GM13977 (cell line): ENCODE measurements around the gene TECPR1.

Source experiments
- DNase-seq: peaks from one replicate; pipeline ENCODE4 v3.0.0; 2012; ENCODE audit warnings: low spot score
- in situ Hi-C: fragments of 300-500 bp; cut with MboI; formaldehyde crosslinking; loops from one replicate; pipeline ENCODE4 v1.12.0; 2022; ENCODE audit warnings: low sequenced_read_pairs, low pct_unique_long_range_greater_than_20kb, mixed read lengths, inconsistent platforms; ENCODE audit not compliant: unreplicated experiment
- TF ChIP-seq, protein P1 (sequence below): IDR thresholded peaks from 2 replicates; pipeline ENCODE4 v1.5.1; 2012; ENCODE audit warnings: mild to moderate bottlenecking, control low read depth; ENCODE audit not compliant: insufficient read depth; ENCODE audit errors: extremely low read depth, missing control alignments

TECPR1 gene

DNA sequence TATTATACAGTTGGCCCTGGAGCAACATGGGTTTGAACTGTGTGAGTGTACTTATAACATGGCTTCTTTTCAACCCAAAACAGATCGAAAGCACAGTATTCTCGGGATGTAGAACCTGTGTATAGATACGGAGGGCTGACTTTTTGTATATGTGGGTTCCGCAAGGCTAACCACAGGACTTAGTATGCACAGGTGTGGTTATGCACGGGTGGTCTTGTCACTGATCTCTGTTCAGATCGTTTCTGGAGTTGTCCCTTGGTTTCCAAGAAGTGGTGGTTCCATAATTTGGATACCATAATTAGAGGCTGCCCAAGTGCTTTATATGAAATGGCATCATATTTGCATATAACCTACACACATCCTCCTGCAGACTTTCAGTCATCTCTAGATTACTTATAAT, 51.7 kb downstream of the TECPR1 start:
- DNase-seq: peak; percentile 47
- in situ Hi-C loops: no loop called here
- TF ChIP-seq, protein P1, sequence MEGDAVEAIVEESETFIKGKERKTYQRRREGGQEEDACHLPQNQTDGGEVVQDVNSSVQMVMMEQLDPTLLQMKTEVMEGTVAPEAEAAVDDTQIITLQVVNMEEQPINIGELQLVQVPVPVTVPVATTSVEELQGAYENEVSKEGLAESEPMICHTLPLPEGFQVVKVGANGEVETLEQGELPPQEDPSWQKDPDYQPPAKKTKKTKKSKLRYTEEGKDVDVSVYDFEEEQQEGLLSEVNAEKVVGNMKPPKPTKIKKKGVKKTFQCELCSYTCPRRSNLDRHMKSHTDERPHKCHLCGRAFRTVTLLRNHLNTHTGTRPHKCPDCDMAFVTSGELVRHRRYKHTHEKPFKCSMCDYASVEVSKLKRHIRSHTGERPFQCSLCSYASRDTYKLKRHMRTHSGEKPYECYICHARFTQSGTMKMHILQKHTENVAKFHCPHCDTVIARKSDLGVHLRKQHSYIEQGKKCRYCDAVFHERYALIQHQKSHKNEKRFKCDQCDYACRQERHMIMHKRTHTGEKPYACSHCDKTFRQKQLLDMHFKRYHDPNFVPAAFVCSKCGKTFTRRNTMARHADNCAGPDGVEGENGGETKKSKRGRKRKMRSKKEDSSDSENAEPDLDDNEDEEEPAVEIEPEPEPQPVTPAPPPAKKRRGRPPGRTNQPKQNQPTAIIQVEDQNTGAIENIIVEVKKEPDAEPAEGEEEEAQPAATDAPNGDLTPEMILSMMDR: no peak

- in situ Hi-C loops: no loop called here
- no peak for DNase-seq
- TF ChIP-seq, protein P1: no peak
Observed at GRCh38 chr7:98199131-98199530, 52.9 kb downstream of the TECPR1 start.

- TF ChIP-seq, protein P1: no peak
Observed at GRCh38 chr7:98196706-98197605, 55.1 kb downstream of the TECPR1 start.

DNA sequence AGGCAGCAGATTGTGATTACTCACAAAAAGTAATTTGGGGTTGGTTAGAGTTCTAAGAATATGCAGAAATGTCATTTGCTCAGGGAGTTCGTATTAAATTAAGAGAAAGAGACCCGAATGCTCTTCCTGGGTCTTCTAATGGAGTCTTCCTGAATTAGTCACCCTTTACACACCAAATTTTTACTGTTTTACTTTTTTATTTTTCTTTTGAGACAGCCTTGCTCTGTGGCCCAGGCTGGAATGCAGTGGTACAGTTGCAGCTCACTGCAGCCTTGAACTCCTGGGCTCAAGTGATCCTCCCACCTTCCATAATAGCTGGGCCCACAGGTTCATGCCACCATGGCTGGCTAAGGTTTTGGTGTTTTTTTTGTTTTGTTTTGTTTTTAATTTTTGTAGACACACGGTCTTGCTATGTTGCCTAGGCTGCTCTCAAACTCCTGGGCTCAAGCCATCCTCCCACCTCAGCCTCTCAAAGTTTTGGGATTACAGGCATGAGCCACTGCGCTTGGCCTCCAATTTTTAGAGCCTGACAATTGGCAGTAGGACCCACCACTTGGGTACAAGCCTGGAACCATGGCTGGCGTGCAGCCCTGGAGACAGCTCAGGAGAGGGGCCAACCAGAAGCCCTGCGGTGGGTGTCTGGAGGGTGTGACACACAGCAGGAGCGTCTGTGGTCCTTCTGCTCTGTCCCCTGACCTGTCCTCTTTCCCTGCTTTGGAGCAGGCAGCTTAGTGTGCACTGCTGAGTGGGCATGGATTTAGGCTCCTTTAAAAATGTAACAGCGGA, 57.2 kb downstream of the TECPR1 start:
- in situ Hi-C loops: no loop called here
- DNase-seq: no peak
- TF ChIP-seq, protein P1: no peak

More at GRCh38 chr7:98196706-98197605, 55.1 kb downstream of the TECPR1 start:
- DNase-seq: no peak
- in situ Hi-C loops: no loop called here

GRCh38 chr7:98194186-98194585, 57.8 kb downstream of the TECPR1 start:
- in situ Hi-C loops: no loop called here
- no peak for DNase-seq
- TF ChIP-seq, protein P1: no peak

DNA sequence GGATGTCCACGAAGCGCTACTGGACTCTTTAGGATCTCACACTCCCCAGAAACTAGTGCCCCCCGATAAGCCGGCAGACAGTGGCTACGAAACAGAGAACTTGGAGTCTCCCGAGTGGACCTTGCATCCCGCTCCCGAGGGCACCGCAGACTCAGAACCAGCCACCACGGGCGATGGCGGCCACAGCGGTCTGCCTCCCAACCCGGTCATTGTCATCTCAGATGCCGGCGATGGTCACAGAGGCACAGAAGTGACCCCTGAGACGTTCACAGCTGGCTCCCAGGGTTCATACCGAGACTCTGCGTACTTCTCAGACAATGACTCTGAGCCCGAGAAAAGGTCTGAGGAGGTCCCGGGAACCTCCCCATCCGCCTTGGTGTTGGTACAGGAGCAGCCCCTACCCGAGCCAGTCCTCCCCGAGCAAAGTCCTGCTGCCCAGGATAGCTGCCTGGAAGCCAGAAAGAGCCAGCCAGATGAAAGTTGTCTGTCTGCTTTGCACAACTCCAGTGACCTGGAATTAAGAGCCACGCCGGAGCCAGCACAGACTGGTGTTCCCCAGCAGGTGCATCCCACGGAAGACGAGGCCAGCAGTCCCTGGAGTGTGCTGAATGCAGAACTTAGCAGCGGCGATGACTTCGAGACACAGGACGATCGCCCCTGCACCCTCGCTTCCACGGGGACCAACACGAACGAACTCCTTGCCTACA, 58.4 kb downstream of the TECPR1 start:
- in situ Hi-C loops: no loop called here
- TF ChIP-seq, protein P1: no peak
- no peak for DNase-seq
